SIG-M5 (cell line): Measurements from ENCODE around the gene ZNF672.
A peak's percentile ranks its signal among the peaks of the same experiment; 100 is the strongest.
"Not testable (repeated sequence)": the region's sequence is repeated elsewhere in the genome, so short reads cannot be mapped to it uniquely, and the experiment has no call there.

Experiments used
- DNase-seq: peaks from one replicate; lab custom pipeline; 2025; lab: John Stamatoyannopoulos, UW

Gene ZNF672

GRCh38 chr1:248855580-248855979, 17.6 kb downstream of the ZNF672 start:
- no peak for DNase-seq

GRCh38 chr1:248856176-248856575, 18.2 kb downstream of the ZNF672 start:
- DNase-seq = no peak

- no peak for DNase-seq
Observed at GRCh38 chr1:248857201-248857600, 19.2 kb downstream of the ZNF672 start.

- no peak for DNase-seq
Observed at GRCh38 chr1:248857749-248858095, 19.7 kb downstream of the ZNF672 start.

GRCh38 chr1:248858096-248858890, 20.3 kb downstream of the ZNF672 start:
- DNase-seq = no peak

- DNase-seq = peak; percentile 96
Observed at GRCh38 chr1:248858891-248859889, 21.2 kb downstream of the ZNF672 start, which contains the start of gene ZNF692. ZNF692 (minus strand) TSS chr1:248859085; CDS start chr1:248858309, 776 bp downstream.

- no peak for DNase-seq
Observed at GRCh38 chr1:248860007-248860406, 22.0 kb downstream of the ZNF672 start.

- no peak for DNase-seq
Observed at GRCh38 chr1:248861616-248862015, 23.6 kb downstream of the ZNF672 start.

GRCh38 chr1:248862695-248862997, 24.6 kb downstream of the ZNF672 start:
- DNase-seq = no peak

- peak; percentile 69 for DNase-seq
Observed at GRCh38 chr1:248862998-248863881, 25.2 kb downstream of the ZNF672 start.

GRCh38 chr1:248871837-248872401, 33.9 kb downstream of the ZNF672 start:
- no peak for DNase-seq

- DNase-seq = no peak
Observed at GRCh38 chr1:248872752-248873408, 34.9 kb downstream of the ZNF672 start.

- DNase-seq = peak; percentile 66
Observed at GRCh38 chr1:248873409-248873992, 35.5 kb downstream of the ZNF672 start.

- peak; percentile 74 for DNase-seq
Observed at GRCh38 chr1:248873993-248874533, 36.0 kb downstream of the ZNF672 start.

GRCh38 chr1:248881261-248881660, 43.2 kb downstream of the ZNF672 start:
- no peak for DNase-seq

GRCh38 chr1:248882427-248882826, 44.4 kb downstream of the ZNF672 start:
- DNase-seq = not testable (repeated sequence)

- no peak for DNase-seq
Observed at GRCh38 chr1:248884632-248885295, 46.7 kb downstream of the ZNF672 start.

- DNase-seq = no peak
Observed at GRCh38 chr1:248885646-248886045, 47.6 kb downstream of the ZNF672 start.

- DNase-seq = no peak
Observed at GRCh38 chr1:248886237-248886895, 48.3 kb downstream of the ZNF672 start.
